MCF 10A (cell line): ENCODE measurements around the gene RABGAP1L. TPM values are rescaled to one million over a fixed set of nuclear protein-coding genes. Genes with fewer than 3 reads are reported as not detected.

Experiments
- BruUV-seq: library from RNA; stranded (reverse); fragments of 400-500 nt; replicated peaks from 2 replicates; lab custom pipeline; 2021; lab: Mats Ljungman, UMichigan
- CTCF ChIA-PET: fragments of 300-600 bp; sonication (Branson Sonifier 250); formaldehyde crosslinking; extraction: SDS; loops from one replicate; lab custom pipeline; 2021; ENCODE audit warnings: antibody characterized with exemption, inconsistent platforms; lab: Yijun Ruan, JAX
- POLR2A ChIA-PET: fragments of 300-600, 350-650 bp; sonication (Branson Sonifier 250); formaldehyde crosslinking; extraction: SDS; loops from one replicate; lab custom pipeline; 2020; ENCODE audit warnings: antibody characterized with exemption, inconsistent platforms; lab: Yijun Ruan, JAX
- DNase-seq: peaks from one replicate; pipeline ENCODE4 v3.0.0-alpha.2; 2018; ENCODE audit not compliant: unreplicated experiment
- H3K27ac Mint-ChIP-seq: one replicate; pipeline ENCODE4 v1.8.0; 2022; ENCODE audit warnings: mild to moderate bottlenecking, low read depth, mixed read lengths; ENCODE audit not compliant: unreplicated experiment
- H3K27me3 Mint-ChIP-seq: one replicate; pipeline ENCODE4 v1.8.0; 2022; ENCODE audit warnings: mixed read lengths; ENCODE audit not compliant: insufficient read depth, unreplicated experiment
- H3K36me3 Mint-ChIP-seq: one replicate; pipeline ENCODE4 v1.8.0; 2022; ENCODE audit warnings: mild to moderate bottlenecking, moderate library complexity, mixed read lengths; ENCODE audit not compliant: insufficient read depth, unreplicated experiment
- H3K4me1 Mint-ChIP-seq: one replicate; pipeline ENCODE4 v1.8.0; 2022; ENCODE audit warnings: mixed read lengths; ENCODE audit not compliant: insufficient read depth, unreplicated experiment
- H3K4me3 Mint-ChIP-seq: one replicate; pipeline ENCODE4 v1.8.0; 2022; ENCODE audit warnings: mild to moderate bottlenecking, moderate library complexity, mixed read lengths; ENCODE audit not compliant: unreplicated experiment
- H3K9me3 Mint-ChIP-seq: one replicate; pipeline ENCODE4 v1.8.0; 2022; ENCODE audit warnings: mixed read lengths; ENCODE audit not compliant: unreplicated experiment
- intact Hi-C: fragments of 100-400 bp; cut with micrococcal nuclease; formaldehyde crosslinking; loops from 2 replicates; pipeline ENCODE4 v1.14.1; 2022
- total RNA-seq: library from RNA; stranded (reverse); gene quantifications from 2 replicates; pipeline ENCODE4 v1.2.3, GENCODE V29; 2022
- TF ChIP-seq, protein P1 (sequence below): fragments of 200-600 bp; IDR thresholded peaks from one replicate; pipeline ENCODE4 v1.8.0; 2022; ENCODE audit warnings: antibody characterized with exemption, mild to moderate bottlenecking; ENCODE audit not compliant: unreplicated experiment

RABGAP1L gene
- total RNA-seq, 1 experiment from 2014 or later, result 18.2 TPM

DNA sequence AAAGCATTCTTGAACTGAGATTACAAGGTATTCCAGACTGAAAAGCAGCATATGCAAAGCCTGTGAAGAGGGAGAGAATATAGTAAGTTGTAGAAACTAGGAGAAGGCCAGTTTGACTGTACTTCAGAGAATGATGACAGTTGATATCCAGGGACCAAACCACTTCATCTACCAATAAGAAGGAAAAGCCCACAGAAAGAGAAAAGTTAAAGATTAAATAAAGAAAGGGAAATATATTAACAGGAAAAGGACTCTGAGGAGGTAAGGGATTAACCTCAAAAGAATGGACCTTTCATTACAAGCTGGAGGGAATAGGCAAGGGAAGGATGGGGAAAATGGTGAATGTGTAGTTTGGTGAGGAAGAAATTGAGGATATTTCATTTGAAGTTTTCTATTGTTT lies 660.3 kb downstream of the RABGAP1L start:
- DNase-seq, result no peak
- TF ChIP-seq, protein P1, sequence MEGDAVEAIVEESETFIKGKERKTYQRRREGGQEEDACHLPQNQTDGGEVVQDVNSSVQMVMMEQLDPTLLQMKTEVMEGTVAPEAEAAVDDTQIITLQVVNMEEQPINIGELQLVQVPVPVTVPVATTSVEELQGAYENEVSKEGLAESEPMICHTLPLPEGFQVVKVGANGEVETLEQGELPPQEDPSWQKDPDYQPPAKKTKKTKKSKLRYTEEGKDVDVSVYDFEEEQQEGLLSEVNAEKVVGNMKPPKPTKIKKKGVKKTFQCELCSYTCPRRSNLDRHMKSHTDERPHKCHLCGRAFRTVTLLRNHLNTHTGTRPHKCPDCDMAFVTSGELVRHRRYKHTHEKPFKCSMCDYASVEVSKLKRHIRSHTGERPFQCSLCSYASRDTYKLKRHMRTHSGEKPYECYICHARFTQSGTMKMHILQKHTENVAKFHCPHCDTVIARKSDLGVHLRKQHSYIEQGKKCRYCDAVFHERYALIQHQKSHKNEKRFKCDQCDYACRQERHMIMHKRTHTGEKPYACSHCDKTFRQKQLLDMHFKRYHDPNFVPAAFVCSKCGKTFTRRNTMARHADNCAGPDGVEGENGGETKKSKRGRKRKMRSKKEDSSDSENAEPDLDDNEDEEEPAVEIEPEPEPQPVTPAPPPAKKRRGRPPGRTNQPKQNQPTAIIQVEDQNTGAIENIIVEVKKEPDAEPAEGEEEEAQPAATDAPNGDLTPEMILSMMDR, result no peak
- no peak overlapping the region for H3K27ac Mint-ChIP-seq
- H3K27me3 Mint-ChIP-seq, result no peaks in the 10 kb centered on the region
- ChIA-PET POLR2A (interaction anchor here (1.1 to 10.0 kb wide), 5 partner anchors 16 to 179 kb away, joined by 4 to 75 read pairs (median 4); partner anchors contain the start of gene CACYBP), CTCF (interaction anchor here (0.5 to 1.6 kb wide), 5 partner anchors 9 to 1233 kb away, joined by 3 to 6 read pairs (median 4); no protein-coding TSS in a partner anchor)
- H3K4me3 Mint-ChIP-seq, result no peak overlapping the region
- BruUV-seq, result no TSS peak
- peaks cover 32% of the 10 kb centered on the region for H3K4me1 Mint-ChIP-seq
- H3K9me3 Mint-ChIP-seq, result no peaks in the 10 kb centered on the region
- H3K36me3 Mint-ChIP-seq, result no peaks in the 10 kb centered on the region
- intact Hi-C loops, result no loop called here

DNA sequence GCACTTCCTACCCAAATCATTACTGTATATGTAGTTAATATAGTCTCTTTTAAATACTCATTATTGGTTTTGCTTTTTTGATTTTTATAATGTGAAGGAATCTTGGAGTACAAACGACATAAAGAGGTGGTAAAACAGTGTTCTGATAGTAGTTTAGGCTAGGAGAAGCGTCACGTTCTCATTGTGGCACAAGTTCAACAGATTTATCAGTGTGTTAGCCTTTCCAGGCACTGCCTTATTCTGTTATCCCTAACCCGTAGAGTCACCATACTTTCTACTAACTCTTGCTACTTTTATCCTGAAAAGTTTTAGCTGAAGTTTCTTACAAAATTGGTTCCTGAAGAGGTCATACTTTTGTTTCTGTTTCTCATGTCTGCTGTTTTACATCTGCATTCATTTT lies 665.8 kb downstream of the RABGAP1L start:
- Mint-ChIP-seq H3K4me3 (no peak overlapping the region), H3K9me3 (no peaks in the 10 kb centered on the region), H3K27ac (no peak overlapping the region), H3K27me3 (no peaks in the 10 kb centered on the region), H3K4me1 (no peaks in the 10 kb centered on the region), H3K36me3 (no peaks in the 10 kb centered on the region)
- intact Hi-C loops, result no loop called here
- TF ChIP-seq, protein P1, result no peak
- ChIA-PET POLR2A (interaction anchor here (0.7 to 2.1 kb wide), 3 partner anchors 12 to 175 kb away, joined by 3 to 6 read pairs (median 3); partner anchors contain the start of gene CACYBP), CTCF (interaction anchor here (0.7 to 1.3 kb wide), 3 partner anchors 9 to 347 kb away, joined by 3 to 4 read pairs (median 3); no protein-coding TSS in a partner anchor)
- no TSS peak for BruUV-seq
- DNase-seq, result no peak

DNA sequence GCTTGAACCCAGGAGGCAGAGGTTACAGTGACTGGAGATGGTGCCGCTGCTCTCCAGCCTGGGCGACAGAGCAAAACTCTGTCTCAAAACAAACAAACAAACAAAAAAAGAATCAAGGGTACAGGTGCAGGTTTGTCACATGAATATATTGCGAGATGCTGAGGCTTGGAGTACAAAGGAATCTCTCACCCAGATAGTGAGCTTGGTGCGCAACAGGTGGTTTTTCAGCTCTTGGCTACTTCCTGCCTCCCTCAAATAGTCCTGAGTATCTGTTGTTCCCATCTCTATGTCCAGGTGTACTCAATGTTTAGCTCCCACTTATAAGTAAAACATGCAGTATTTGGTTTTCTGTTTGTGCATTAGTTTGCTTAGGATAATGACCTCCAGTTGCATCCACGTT lies 666.5 kb downstream of the RABGAP1L start:
- no peaks in the 10 kb centered on the region for H3K4me1 Mint-ChIP-seq
- intact Hi-C loops, result no loop called here
- no peak for DNase-seq
- H3K4me3 Mint-ChIP-seq, result no peak overlapping the region
- H3K9me3 Mint-ChIP-seq, result no peaks in the 10 kb centered on the region
- no peaks in the 10 kb centered on the region for H3K27me3 Mint-ChIP-seq
- TF ChIP-seq, protein P1, result no peak
- H3K27ac Mint-ChIP-seq, result no peak overlapping the region
- no TSS peak for BruUV-seq
- ChIA-PET POLR2A (interaction anchor here (0.7 to 2.1 kb wide), 3 partner anchors 11 to 174 kb away, joined by 3 to 6 read pairs (median 3); partner anchors contain the start of gene CACYBP), CTCF (interaction anchor here (0.6 to 1.3 kb wide), 4 partner anchors 11 to 348 kb away, joined by 3 to 6 read pairs (median 4); no protein-coding TSS in a partner anchor)
- H3K36me3 Mint-ChIP-seq, result no peaks in the 10 kb centered on the region

DNA sequence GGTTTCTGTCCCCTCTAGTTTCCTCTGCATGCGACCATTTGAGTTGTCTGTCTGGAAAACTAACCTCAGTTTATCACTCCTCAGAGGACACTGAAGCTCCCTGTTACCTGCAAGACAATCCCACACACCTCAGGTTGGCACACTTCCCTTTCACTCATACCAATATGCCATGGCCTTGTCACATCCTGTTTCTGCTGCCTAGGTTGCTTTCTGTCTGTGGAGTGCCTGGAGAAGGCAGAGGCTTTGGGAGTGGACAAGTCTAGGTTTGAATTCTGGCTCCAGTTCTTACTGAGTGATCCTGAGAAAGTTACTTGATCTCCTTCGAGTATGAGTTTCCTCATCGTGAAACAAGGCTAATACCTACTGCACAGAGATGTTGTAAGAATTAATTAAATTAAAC lies 668.9 kb downstream of the RABGAP1L start:
- ChIA-PET CTCF (interaction anchor here (1.2 kb wide), 1 partner anchor 9 kb away, joined by 4 read pairs; no protein-coding TSS in a partner anchor), POLR2A (no interaction called here)
- TF ChIP-seq, protein P1, result no peak
- DNase-seq, result no peak
- H3K27me3 Mint-ChIP-seq, result no peaks in the 10 kb centered on the region
- intact Hi-C loops, result no loop called here
- H3K4me3 Mint-ChIP-seq, result no peak overlapping the region
- H3K36me3 Mint-ChIP-seq, result no peaks in the 10 kb centered on the region
- no peak overlapping the region for H3K27ac Mint-ChIP-seq
- H3K9me3 Mint-ChIP-seq, result no peaks in the 10 kb centered on the region
- no TSS peak for BruUV-seq
- no peaks in the 10 kb centered on the region for H3K4me1 Mint-ChIP-seq
